GM12878 (cell line): ENCODE data around the gene GORASP2. TPM values are rescaled to one million over a fixed set of nuclear protein-coding genes. Genes with fewer than 3 reads are reported as not detected.

Experiments used
- ATAC-seq: fragments of 200-7000 bp; cut with Tn5 transposase; 3 replicates; pipeline ENCODE4 v1.9.1; 2020; ENCODE audit warnings: mild to moderate bottlenecking, moderate library complexity
- BruUV-seq: library from RNA; stranded (reverse); fragments of 400-500 nt; replicated peaks from 2 replicates; lab custom pipeline; 2021; lab: Mats Ljungman, UMichigan
- CTCF ChIA-PET: fragments of 300-600 bp; sonication (Branson Sonifier 250); formaldehyde crosslinking; extraction: SDS; loops from one replicate; lab custom pipeline; 2021; ENCODE audit warnings: inconsistent platforms; lab: Yijun Ruan, JAX
- POLR2A ChIA-PET: fragments of 350-600 bp; formaldehyde crosslinking; extraction: SDS; loops from one replicate; lab custom pipeline; 2021; ENCODE audit warnings: inconsistent platforms; lab: Charles Lee
- RAD21 ChIA-PET: fragments of 300-600 bp; sonication (Branson Sonifier 250); formaldehyde crosslinking; loops from one replicate; lab custom pipeline; 2023; ENCODE audit warnings: antibody characterized with exemption; ENCODE audit not compliant: unreplicated experiment; lab: Charles Lee
- SMC1A ChIA-PET: fragments of 300-600 bp; sonication (Branson Sonifier 250); formaldehyde crosslinking; loops from one replicate; lab custom pipeline; 2023; ENCODE audit not compliant: unreplicated experiment, uncharacterized antibody; lab: Charles Lee
- DNase-seq: peaks from one replicate; pipeline ENCODE4 v3.0.0-alpha.2; 2011; ENCODE audit warnings: low read depth, low spot score
- FAIRE-seq: peaks from 3 replicates; lab custom pipeline; 2011; peaks lifted over from hg19 to GRCh38; lab: Jason Lieb, UNC
- H2AFZ ChIP-seq: 2 replicates; pipeline ENCODE4 v1.6.0; 2011; ENCODE audit warnings: low read depth, low read length, control low read depth; ENCODE audit not compliant: control insufficient read depth
- H3K27ac ChIP-seq: 2 replicates; pipeline ENCODE4 v1.5.1; 2011; ENCODE audit warnings: control low read depth; ENCODE audit not compliant: control insufficient read depth, insufficient read depth
- H3K27me3 ChIP-seq, 2 experiments: replicated peaks in 1 of 2; 2 replicates each; pipeline versions ENCODE4 v1.6.0 to v1.6.1; 2011; ENCODE audit warnings: low read length in 1 of 2; ENCODE audit not compliant: control insufficient read depth in 2 of 2, insufficient read depth in 2 of 2
- H3K36me3 ChIP-seq, 2 experiments: 2 replicates each; pipeline ENCODE4 v1.5.1; 2011; ENCODE audit warnings: low read length in 1 of 2; ENCODE audit not compliant: control insufficient read depth in 2 of 2, insufficient read depth in 2 of 2
- H3K4me1 ChIP-seq: 2 replicates; pipeline ENCODE4 v1.6.1; 2011; ENCODE audit warnings: mild to moderate bottlenecking, low read length, moderate library complexity, mixed read lengths; ENCODE audit not compliant: control insufficient read depth, insufficient read depth
- H3K4me2 ChIP-seq: 2 replicates; pipeline ENCODE4 v1.6.0; 2011; ENCODE audit warnings: control low read depth; ENCODE audit not compliant: control insufficient read depth, insufficient read depth
- H3K4me3 ChIP-seq: fragments of 200-600 bp; sonication (generic); 2 replicates; pipeline ENCODE4 v1.5.1; 2016
- H3K79me2 ChIP-seq: 2 replicates; pipeline ENCODE4 v1.6.0; 2011; ENCODE audit warnings: low read length; ENCODE audit not compliant: control insufficient read depth, insufficient read depth
- H3K9ac ChIP-seq: 2 replicates; pipeline ENCODE4 v1.8.0; 2011; ENCODE audit warnings: low read length, control low read depth, mixed read lengths; ENCODE audit not compliant: control insufficient read depth, insufficient read depth
- H3K9me3 ChIP-seq: replicated peaks from 3 replicates; pipeline ENCODE4 v1.5.1; 2011; ENCODE audit warnings: mild to moderate bottlenecking, low read length; ENCODE audit not compliant: control insufficient read depth, insufficient read depth
- H4K20me1 ChIP-seq: 2 replicates; pipeline ENCODE4 v1.6.0; 2011; ENCODE audit not compliant: control insufficient read depth, insufficient read depth
- CBX5 ChIP-seq: sonication (generic); IDR thresholded peaks from 2 replicates; pipeline ENCODE4 v1.6.1; 2016; ENCODE audit warnings: low read depth, moderate library complexity, mild to moderate bottlenecking, inconsistent platforms
- CHD4 ChIP-seq: fragments of 200-600 bp; sonication (generic); IDR thresholded peaks from 2 replicates; pipeline ENCODE4 v1.6.1; 2016; ENCODE audit warnings: mild to moderate bottlenecking
- NFYB ChIP-seq: IDR thresholded peaks from 2 replicates; pipeline ENCODE4 v1.6.1; 2011; ENCODE audit warnings: low read depth, mild to moderate bottlenecking, low read length, improper control_type of control experiment, moderate library complexity; ENCODE audit not compliant: insufficient read depth
- RUNX3 ChIP-seq: IDR thresholded peaks from 2 replicates; pipeline ENCODE4 v1.6.1; 2012; ENCODE audit warnings: low read length, inconsistent platforms
- SMARCA5 ChIP-seq: fragments of 450-650 bp; IDR thresholded peaks from 2 replicates; pipeline ENCODE4 v1.6.1; 2017; ENCODE audit warnings: mild to moderate bottlenecking
- YBX1 ChIP-seq: fragments of 450-650 bp; IDR thresholded peaks from 2 replicates; pipeline ENCODE4 v1.6.1; 2016; ENCODE audit warnings: antibody characterized with exemption
- WGBS: methylation state at CpG from one replicate; pipeline ENCODE4 v1.1.6; 2016; ENCODE audit warnings: low lambda C conversion rate; ENCODE audit not compliant: insufficient replicate concordance, insufficient coverage; ENCODE audit errors: missing lambda C conversion rate; 5-methylcytosine and 5-hydroxymethylcytosine counted together
- in situ Hi-C: fragments of 300-500 bp; cut with MboI; formaldehyde crosslinking; loops from 9 replicates; pipeline ENCODE4 v1.14.3; 2018; ENCODE audit warnings: mixed read lengths
- intact Hi-C: fragments of 100-400 bp; cut with micrococcal nuclease; formaldehyde crosslinking; loops from one replicate; pipeline ENCODE4 v1.14.2; 2022; ENCODE audit not compliant: unreplicated experiment
- polyA plus RNA-seq, 11 experiments: library from polyadenylated mRNA; depleted of rRNA in 4 of 11; unstranded in 6 of 11; stranded (reverse) in 5 of 11; fragments of >200 nt; fragmentation: Nextera tagmentation in 4 of 11; fragmentation: Illumina TruSeq in 1 of 11; extraction: Ambion mirVana in 4 of 11; extraction: Trizol in 1 of 11; gene quantifications; 1 replicate in 1 of 11; 2 replicates in 10 of 11; pipeline versions ENCODE4 v1.2.1 to v1.2.3, GENCODE V29; 2011 to 2016; ENCODE audit warnings: inconsistent platforms in 2 of 11, missing spikeins in 2 of 11, low read depth in 1 of 11
- total RNA-seq, 4 experiments: library from RNA; depleted of rRNA in 3 of 4; stranded (reverse); fragments of >200 nt in 3 of 4; fragmentation: Illumina TruSeq in 1 of 4; extraction: Trizol in 1 of 4; gene quantifications; 2 replicates each; pipeline versions ENCODE4 v1.2.1 to v1.2.3, GENCODE V29; 2013 to 2021
- TF ChIP-seq, protein P1 (sequence below): fragments of 450-650 bp; formaldehyde crosslinking; IDR thresholded peaks from 2 replicates; pipeline ENCODE4 v1.5.0; 2022; ENCODE audit warnings: mild to moderate bottlenecking, missing genetic modification characterization

Gene GORASP2
- total and polyA plus RNA-seq, 10 of the 15 experiments (the other 5 are each of a cell fraction or from before 2014, with no cell fraction given): 26.3 to 169 (median 103) TPM

DNA sequence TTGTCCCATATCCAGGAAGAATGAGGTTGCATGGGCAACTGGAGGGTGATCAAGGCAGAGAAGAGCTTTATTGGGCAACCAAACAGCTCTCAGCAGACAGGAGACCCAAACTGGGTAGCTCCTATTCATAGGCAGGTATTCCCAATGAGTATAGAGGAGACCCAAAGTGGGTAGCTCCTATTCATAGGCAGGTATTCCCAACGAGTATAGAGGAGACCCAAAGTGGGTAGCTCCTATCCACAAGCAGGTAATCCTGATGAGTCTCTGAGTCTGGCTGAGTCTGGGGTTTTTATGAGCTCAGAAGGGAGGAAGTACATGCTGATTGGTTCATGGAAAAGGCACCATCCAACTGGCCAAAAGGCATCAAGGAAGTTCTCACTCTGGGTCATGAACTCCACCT lies 5.3 kb upstream of the GORASP2 start:
- POLR2A ChIA-PET: interaction anchor here (0.6 kb wide), 1 partner anchor 160 kb away, joined by 3 read pairs; no protein-coding TSS in a partner anchor
- FAIRE-seq (no peak), ATAC-seq (no peak), DNase-seq (no peak)
- intact Hi-C loops (no loop called here), in situ Hi-C loops (no loop called here)
- Histone ChIP-seq H2AFZ (no peak overlapping the region), H3K27ac (no peak overlapping the region), H3K27me3 (no peaks in the 10 kb centered on the region), H4K20me1 (no peaks in the 10 kb centered on the region), H3K36me3 (no peaks in the 10 kb centered on the region), H3K4me1 (no peaks in the 10 kb centered on the region), H3K4me2 (no peak overlapping the region), H3K9me3 (peaks cover 14% of the 10 kb centered on the region), H3K4me3 (no peak overlapping the region), H3K9ac (no peak overlapping the region)
- SMC1A ChIA-PET: interaction anchor here (0.5 kb wide), 1 partner anchor 1500 kb away, joined by 3 read pairs; no protein-coding TSS in a partner anchor
- CTCF ChIA-PET: interaction anchor here (1.8 kb wide), 1 partner anchor 50 kb away, joined by 4 read pairs; no protein-coding TSS in a partner anchor
- BruUV-seq: no TSS peak
- WGBS: 0% methylated on average over 1 of the region's 1 CpG
- RAD21 ChIA-PET: no interaction called here
- TF ChIP-seq CHD4 (no peak), CBX5 (peak; percentile 71; the same call in 1 of the 2 replicates)
- TF ChIP-seq, all 136 proteins: peak for 1
- no peaks in the 10 kb centered on the region for H3K79me2 ChIP-seq

DNA sequence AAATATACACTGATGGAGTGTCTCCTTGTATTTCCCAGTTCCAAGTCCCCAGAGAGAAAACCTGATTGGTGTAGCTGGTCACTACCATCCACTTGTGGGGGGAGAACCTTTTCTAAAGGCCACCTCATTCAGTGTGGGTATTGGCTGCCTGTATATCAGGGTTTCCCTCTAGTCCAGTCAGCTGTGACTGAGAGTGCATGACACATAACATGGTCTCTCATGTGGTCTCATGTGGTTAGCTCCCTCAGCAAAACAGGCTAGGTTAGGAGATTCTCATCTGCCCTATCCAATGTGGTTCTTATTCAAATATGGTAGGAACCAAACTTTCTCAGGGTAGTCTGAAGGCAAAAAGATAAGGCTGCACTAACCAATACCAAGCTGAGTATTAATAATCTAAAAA lies 4.1 kb upstream of the GORASP2 start:
- CTCF ChIA-PET: interaction anchor here (0.7 to 1.4 kb wide), 3 partner anchors 52 to 161 kb away, joined by 3 read pairs; no protein-coding TSS in a partner anchor
- in situ Hi-C loops (loop anchor here (25.0 kb wide), 1 partner anchor 1637 kb away; the partner anchor contains the start of gene PDK1), intact Hi-C loops (loop anchor here (5.0 kb wide), 1 partner anchor 507 kb away; the partner anchor contains the start of genes DCAF17 and METTL8)
- POLR2A ChIA-PET: no interaction called here
- FAIRE-seq: no peak
- ATAC-seq: no peak
- Histone ChIP-seq H3K9me3 (peaks cover 14% of the 10 kb centered on the region), H2AFZ (no peak overlapping the region), H3K4me3 (no peak overlapping the region), H3K27ac (no peak overlapping the region), H3K36me3 (no peaks in the 10 kb centered on the region), H3K79me2 (peaks cover 9% of the 10 kb centered on the region), H3K4me2 (no peak overlapping the region), H3K27me3 (no peaks in the 10 kb centered on the region), H3K9ac (no peak overlapping the region), H3K4me1 (no peaks in the 10 kb centered on the region), H4K20me1 (no peaks in the 10 kb centered on the region)
- DNase-seq: no peak
- SMC1A ChIA-PET: no interaction called here
- BruUV-seq: no TSS peak
- RAD21 ChIA-PET: no interaction called here
- no peak for TF ChIP-seq NFYB
- TF ChIP-seq YBX1: no peak
- TF ChIP-seq RUNX3: peak; percentile 51
- no peak for TF ChIP-seq SMARCA5
- TF ChIP-seq, protein P1, sequence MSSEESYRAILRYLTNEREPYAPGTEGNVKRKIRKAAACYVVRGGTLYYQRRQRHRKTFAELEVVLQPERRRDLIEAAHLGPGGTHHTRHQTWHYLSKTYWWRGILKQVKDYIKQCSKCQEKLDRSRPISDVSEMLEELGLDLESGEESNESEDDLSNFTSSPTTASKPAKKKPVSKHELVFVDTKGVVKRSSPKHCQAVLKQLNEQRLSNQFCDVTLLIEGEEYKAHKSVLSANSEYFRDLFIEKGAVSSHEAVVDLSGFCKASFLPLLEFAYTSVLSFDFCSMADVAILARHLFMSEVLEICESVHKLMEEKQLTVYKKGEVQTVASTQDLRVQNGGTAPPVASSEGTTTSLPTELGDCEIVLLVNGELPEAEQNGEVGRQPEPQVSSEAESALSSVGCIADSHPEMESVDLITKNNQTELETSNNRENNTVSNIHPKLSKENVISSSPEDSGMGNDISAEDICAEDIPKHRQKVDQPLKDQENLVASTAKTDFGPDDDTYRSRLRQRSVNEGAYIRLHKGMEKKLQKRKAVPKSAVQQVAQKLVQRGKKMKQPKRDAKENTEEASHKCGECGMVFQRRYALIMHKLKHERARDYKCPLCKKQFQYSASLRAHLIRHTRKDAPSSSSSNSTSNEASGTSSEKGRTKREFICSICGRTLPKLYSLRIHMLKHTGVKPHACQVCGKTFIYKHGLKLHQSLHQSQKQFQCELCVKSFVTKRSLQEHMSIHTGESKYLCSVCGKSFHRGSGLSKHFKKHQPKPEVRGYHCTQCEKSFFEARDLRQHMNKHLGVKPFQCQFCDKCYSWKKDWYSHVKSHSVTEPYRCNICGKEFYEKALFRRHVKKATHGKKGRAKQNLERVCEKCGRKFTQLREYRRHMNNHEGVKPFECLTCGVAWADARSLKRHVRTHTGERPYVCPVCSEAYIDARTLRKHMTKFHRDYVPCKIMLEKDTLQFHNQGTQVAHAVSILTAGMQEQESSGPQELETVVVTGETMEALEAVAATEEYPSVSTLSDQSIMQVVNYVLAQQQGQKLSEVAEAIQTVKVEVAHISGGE (CRISPR knock-in tag): no peak
